HG03039 (cell line): ENCODE data around the gene KMT5B.

Source experiments
- ATAC-seq: cut with Tn5 transposase; IDR thresholded peaks from one replicate; pipeline ENCODE4 v1.9.1; 2021; ENCODE audit warnings: mild to moderate bottlenecking, moderate library complexity; ENCODE audit not compliant: unreplicated experiment

KMT5B gene

DNA sequence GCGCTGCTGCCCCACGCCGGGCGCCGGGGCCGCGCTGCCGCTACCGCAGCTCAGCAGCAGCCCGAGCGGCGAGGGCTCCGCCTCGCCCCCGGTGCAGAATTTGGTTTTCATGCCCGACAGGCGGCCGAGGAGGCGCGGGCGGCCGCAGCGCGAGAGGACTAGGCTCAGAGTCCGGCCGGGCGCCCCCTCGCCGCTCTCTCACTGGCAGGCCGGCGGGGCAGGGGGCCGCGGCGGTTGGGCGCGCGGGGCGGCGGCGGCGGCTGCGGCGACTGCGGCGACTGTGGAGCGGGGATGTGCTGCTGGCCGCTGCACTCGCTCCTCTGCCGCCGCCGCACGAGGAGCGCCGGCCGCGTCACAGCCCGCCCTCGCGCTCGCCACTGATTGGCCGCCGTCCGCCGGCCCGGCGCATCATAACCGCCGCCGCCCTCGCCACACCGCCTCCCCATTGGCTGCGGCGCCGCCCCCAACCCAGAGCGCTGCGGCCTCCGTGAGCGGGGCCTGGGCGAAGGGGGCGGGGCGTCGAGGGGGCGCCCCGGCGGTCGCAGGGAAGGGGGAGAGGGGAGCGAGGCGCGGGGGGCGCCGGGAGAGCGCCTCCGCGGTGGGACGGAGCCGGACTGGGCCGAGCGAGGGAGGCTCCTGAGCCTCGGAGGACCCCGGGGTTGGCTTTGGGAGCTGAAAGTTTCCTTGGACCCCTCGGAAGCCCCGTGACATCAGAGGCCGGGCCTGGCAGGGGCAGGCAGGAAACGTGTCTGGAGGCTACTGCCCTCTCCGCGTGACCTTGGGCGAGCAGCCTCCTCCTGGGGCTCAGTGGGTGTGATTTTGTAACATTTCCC is 91.8 kb downstream of the KMT5B start, which contains the start of gene CHKA:
Gene CHKA (minus strand): TSS at position 322 of the 833 bp plus-strand sequence. CDS start 211 bp downstream, at position 111.
- ATAC-seq, result peak; percentile 82

DNA sequence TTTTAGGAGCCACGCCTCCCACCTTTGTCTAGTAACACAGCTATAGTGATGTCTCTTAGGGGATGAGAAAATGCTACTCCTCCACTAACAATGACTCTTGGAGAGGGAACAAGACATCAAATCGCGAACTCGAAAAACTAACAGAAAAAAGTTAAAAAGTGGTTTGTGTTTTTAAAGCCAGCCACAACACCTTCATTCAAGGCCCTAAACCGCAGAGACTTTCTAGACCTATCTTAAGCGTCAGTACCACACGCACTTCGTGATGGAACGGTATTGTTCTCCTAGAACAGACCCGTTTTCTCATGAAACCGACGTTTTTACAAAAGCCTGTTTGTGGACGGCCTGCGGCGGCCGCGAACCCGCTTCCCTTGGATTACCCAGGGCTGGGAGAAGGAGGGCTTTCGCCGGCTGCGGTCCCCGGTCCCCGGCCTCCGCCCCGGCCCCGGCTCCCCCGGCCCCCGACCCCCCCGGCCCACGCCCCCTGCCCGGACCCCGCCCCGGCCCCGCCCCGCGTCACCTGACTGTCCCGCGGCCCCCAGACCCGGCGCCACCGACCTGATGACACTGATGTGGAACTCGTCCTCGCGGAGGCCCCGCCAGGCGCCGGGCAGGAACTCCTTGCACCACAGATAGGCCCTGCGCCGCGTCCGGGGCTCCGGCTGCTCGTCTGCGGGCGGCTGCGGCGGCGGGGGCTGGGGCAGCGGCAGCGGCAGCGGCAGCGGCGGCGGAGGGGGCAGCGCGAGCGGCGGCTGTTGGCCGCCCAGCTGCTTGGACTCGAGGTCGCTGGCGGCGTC is 92.6 kb downstream of the KMT5B start:
- ATAC-seq, result peak; percentile 18

DNA sequence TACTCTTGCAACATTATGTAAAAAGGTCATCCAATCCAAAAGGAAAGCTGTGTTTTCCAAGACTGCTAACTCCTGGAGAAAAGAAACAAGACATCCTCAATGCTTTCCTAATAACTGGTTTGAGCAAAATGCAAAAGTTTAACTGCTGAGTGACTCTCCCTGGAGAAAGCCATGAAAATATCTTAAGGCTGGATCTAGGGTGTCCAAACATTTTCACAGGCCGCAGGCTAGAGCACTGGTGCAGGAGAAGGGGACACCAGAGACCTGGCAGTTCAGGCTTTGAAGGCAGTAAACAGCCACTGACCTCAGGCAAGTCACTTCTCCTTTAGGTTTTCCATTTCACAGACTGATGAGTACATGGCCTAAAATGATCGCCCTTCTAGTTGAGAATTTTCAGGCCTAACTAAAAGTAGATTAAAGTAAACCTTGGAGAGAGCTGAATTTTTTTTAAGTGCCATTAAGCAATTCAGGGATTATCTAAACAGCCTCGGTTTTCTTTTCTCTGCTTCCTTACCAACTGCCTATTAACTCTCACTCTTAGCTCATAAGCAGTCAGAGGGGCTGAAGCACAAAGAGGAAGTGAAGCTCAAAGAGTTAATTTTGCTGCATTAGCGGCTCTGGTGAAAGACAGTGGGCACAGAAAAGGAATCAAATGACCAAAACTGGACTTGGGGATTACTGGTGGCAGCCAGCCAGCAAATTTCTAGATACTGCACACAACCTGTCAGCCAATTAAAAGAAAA is 94.2 kb downstream of the KMT5B start:
- ATAC-seq, result no peak

DNA sequence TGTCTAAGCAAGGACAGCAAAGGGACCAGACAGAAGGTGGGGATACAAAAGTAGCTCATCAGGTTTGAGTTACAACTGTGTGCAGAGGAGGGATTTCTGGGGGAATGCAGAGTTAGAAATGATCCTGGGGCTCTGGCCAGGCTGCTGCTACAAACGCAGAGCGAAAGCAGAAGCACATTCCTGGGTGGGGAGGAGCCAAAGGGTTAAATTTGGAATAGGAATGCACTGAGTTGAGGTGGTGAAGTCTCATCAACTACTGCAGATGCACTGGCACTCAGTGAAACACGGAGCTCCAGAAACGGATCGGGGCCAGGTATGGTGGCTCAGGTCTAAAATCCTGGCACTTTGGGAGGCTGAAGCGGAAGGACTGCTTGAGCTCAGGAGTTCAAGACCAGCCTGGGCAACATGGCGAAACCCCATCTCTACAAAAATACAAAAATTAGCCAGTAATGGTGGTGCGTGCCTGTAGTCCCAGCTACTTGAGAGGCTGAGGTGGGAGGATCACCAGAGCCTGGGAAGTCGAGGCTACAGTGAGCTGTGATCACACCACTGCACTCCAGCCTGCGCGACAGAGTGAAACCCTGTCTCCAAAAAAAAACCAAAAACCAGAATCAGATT is 95.1 kb downstream of the KMT5B start:
- ATAC-seq, result no peak

DNA sequence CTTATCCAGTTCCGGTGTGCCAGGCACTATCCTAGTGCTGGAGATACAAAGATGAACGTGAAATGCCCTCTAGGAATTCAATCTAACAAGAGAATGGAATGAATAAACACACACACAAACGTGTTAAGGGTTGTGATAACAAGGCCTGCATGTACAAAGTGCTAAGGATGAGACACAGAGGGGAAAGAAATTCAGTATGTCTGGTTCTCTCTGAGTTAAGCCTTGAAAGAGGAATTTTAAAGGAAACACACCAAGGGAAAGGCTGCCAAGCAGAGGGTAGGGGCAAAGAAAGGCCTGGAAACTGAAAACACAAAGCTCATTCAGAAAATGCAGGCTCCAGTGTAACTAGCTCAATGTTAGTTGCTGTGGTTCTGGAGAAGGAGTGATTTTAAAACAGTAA is 96.1 kb downstream of the KMT5B start:
- ATAC-seq, result no peak

DNA sequence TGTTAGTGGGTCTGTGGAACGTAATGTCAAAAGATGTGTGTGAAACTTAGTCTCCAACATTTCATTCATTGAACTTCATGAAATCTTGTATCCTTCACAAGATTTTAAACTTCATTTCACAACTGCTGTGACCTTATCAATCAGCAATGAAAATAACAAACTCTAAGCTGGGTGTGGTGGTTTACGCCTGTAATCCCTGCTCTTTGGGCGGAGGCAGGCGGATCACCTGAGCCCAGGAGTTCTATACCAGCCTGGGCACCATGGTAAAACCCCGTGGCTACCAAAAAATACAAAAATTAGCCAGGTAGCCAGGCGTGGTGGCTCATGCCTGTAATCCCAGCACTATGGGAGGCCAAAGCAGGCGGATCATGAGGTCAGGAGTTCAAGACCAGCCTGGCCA is 97.0 kb downstream of the KMT5B start:
- no peak for ATAC-seq

DNA sequence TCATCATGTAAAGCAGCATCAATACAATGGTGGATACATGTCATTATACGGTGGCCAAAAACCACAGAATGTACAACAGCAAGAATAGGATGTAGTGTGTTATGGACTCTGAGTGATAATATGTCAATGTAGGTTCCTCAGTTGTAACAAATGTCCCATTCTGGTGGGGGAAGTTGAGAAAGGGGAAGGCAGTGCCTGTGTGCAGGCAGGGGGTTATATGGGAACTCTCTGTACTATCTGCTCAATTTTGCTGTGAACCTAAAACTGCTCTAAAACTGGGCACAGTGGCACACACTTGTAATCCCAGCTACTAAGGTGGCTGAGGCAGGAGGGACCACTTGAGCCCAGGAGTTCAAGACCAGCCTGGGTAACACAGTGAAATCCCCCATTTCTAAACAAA is 97.8 kb downstream of the KMT5B start:
- no peak for ATAC-seq

DNA sequence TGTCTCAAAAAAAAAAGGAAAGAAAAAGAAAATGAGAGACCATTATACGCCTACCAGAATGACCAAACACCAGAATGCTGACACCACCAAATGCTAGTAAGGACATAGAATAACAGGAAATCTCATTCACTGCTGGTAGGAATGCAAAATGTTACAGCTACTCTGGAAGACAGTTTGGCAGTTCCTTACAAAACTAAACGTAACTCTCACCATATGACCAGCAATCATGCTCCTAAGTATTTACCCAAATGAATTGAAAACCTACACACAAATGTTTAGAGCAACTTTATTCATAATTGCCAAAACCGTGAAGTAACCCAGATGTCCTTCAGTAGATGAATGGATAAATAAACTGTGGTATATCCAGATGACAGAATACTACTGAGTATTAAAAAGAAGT is 99.1 kb downstream of the KMT5B start:
- ATAC-seq, result no peak

DNA sequence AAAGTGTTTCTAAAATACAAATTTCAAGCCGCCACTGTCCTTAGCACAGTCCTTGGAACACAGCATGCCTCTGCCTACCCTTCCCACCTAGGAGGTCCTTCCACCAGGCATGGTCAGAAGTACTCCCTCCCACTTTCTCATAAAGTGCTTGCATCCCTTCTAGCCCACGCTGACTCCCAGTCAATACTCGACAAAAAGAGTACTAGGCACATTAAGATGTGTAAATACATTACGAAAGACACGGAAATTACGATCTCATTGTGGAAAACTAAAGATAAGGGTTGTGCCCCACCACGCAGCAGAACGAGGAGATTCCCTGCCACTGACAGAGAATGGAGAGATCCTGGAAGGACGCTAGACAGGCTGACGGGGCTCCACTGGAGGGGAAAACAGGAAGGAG is 105.4 kb downstream of the KMT5B start:
- ATAC-seq, result no peak

DNA sequence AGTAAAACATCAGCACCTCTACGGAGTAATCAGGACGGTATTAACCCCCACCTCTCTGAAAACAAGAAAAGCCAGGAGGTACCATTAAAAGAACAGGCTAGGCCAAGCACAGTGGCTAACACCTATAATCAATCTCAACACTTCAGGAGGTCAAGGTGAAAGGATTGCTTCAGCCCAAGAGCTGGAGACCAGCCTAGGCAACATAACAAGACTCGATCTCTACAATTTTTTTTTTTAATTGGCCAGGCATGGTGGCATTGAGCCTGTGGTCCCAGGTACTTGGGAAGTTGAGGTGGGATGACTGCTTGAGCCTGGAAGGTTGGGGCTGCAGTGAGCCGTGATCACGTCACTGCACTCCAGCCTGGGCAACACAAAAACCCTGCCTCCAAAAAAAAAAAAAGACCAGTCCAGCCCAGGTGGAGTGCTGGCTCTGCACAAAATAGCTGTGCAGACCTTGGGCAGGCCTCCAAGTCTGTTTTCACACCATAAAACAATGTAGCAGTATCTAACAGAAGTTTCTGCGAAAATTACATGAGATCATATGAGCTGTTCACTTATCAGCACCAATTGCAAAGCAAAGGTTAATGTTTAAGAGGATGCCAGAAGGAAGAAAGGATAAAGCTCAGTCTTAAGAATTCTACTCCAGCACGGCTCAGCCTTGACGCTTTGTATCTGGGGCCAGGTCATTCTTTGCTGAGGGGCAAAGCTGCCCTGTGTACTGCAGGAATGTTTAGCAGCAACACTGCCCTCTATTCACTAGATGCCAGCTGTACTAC is 106.7 kb downstream of the KMT5B start:
- no peak for ATAC-seq
